ENCODE data around the gene METRN.

Gene METRN

GRCh38 chr16:728131-728889 is 13.4 kb downstream of the METRN start:
- Histone ChIP-seq H3K4me2 (ENCODE audit: low read length) (peak overlapping the region; percentile 51), H3K4me1 (peaks cover 9% of the 10 kb centered on the region), H2AFZ (no peak overlapping the region), H3K9me3 (ENCODE audit: control insufficient read depth, low read length) (no peaks in the 10 kb centered on the region), H3K9ac (no peak overlapping the region), H3K36me3 (ENCODE audit: control insufficient read depth, insufficient read depth, low read length) (no peaks in the 10 kb centered on the region), H3K27ac (no peak overlapping the region), H3K4me3 (ENCODE audit: low read depth, low read length) (peak overlapping the region; percentile 31), H3K27me3 (ENCODE audit: control insufficient read depth, insufficient read depth, low read length) (no peaks in the 10 kb centered on the region), H3K79me2 (no peaks in the 10 kb centered on the region)
- TF ChIP-seq CTCF (IDR thresholded peaks at IDR 0.05) = no peak

DNA sequence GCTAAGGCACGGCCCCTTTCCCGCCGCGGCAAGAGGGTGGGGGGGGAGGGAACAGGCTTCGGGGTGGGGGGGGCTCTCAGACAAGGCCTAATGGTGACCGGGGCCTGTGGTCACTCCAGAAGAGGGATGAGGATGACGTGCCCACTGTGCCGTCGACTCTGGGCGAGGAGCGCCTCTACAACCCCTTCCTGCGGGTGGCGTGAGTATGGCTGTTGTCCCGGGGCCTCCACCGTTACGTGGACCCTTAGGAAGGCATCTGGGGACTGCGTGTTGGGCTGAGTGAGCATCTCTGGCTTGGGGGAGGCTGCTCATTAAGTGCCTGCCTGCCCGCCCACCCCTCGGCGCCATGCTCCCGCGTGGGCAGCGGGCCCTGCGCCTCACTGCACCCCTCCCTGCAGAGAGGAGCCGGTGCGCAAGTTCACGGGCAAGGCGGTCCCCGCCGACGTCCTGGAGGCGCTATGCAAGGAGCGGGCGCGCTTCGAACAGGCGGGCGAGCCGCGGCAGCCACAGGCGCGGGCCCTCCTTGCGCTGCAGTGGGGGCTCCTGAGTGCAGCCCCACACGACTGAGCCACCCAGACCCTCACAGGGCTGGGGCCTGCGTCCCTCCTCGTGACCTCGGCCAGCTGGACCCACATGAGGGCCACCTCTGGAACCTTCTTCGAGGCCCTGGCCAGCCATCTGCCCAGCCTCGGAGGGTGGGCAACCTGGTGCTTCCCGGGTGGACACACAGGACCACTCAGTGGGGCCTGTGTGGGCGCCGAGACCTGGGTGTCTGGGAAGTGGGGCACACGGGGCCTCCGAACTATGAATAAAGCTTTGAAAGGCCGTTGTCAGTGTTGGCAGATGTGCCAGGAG is 14.2 kb downstream of the METRN start:
- H3K4me2 ChIP-seq (ENCODE audit: low read length) = no peak overlapping the region
- no peak overlapping the region for H3K4me3 ChIP-seq (ENCODE audit: low read depth, low read length)
- peaks cover 9% of the 10 kb centered on the region for H3K4me1 ChIP-seq
- TF ChIP-seq CTCF (IDR thresholded peaks at IDR 0.05) = no peak
- H2AFZ ChIP-seq = no peak overlapping the region
- H3K79me2 ChIP-seq = no peaks in the 10 kb centered on the region
- no peaks in the 10 kb centered on the region for H3K36me3 ChIP-seq (ENCODE audit: control insufficient read depth, insufficient read depth, low read length)
- H3K9ac ChIP-seq = no peak overlapping the region
- H3K27ac ChIP-seq = no peak overlapping the region
- no peaks in the 10 kb centered on the region for H3K9me3 ChIP-seq (ENCODE audit: control insufficient read depth, low read length)
- H3K27me3 ChIP-seq (ENCODE audit: control insufficient read depth, insufficient read depth, low read length) = no peaks in the 10 kb centered on the region

- Histone ChIP-seq H3K27ac (no peak overlapping the region), H3K27me3 (ENCODE audit: control insufficient read depth, insufficient read depth, low read length) (no peaks in the 10 kb centered on the region), H3K9me3 (ENCODE audit: control insufficient read depth, low read length) (no peaks in the 10 kb centered on the region), H3K4me3 (ENCODE audit: low read depth, low read length) (no peak overlapping the region), H3K4me2 (ENCODE audit: low read length) (no peak overlapping the region), H3K79me2 (no peaks in the 10 kb centered on the region), H3K4me1 (peaks cover 9% of the 10 kb centered on the region), H3K36me3 (ENCODE audit: control insufficient read depth, insufficient read depth, low read length) (no peaks in the 10 kb centered on the region), H2AFZ (no peak overlapping the region), H3K9ac (no peak overlapping the region)
- TF ChIP-seq CTCF (IDR thresholded peaks at IDR 0.05) = no peak
Measured at GRCh38 chr16:729768-730665, 15.1 kb downstream of the METRN start.

GRCh38 chr16:730666-731509 is 16.0 kb downstream of the METRN start:
- TF ChIP-seq CTCF (IDR thresholded peaks at IDR 0.05) = no peak
- no peak overlapping the region for H3K9ac ChIP-seq

More at GRCh38 chr16:730666-731509, 16.0 kb downstream of the METRN start:
- Histone ChIP-seq H3K4me1 (peaks cover 9% of the 10 kb centered on the region), H3K27me3 (ENCODE audit: control insufficient read depth, insufficient read depth, low read length) (no peaks in the 10 kb centered on the region), H3K4me3 (ENCODE audit: low read depth, low read length) (no peak overlapping the region), H3K36me3 (ENCODE audit: control insufficient read depth, insufficient read depth, low read length) (no peaks in the 10 kb centered on the region), H3K4me2 (ENCODE audit: low read length) (no peak overlapping the region), H3K79me2 (no peaks in the 10 kb centered on the region), H3K27ac (no peak overlapping the region), H2AFZ (no peak overlapping the region), H3K9me3 (ENCODE audit: control insufficient read depth, low read length) (no peaks in the 10 kb centered on the region)
